Right lobe of liver (tissue), 6 donors: ENCODE results near the gene LPCAT2. TPM values are rescaled to one million over a fixed set of nuclear protein-coding genes. Genes with fewer than 3 reads are reported as not detected.

Experiments
- ATAC-seq, 4 donors: fragments of 200-7000 bp; cut with Tn5 transposase; one replicate each; pipeline ENCODE4 v1.9.1; 2020; ENCODE audit warnings: mild to moderate bottlenecking in 4 of 4, moderate library complexity in 4 of 4
- DNase-seq, 3 donors: peaks; one replicate each; pipeline ENCODE4 v3.0.0-alpha.2; 2020
- H3K27ac ChIP-seq, 3 donors: fragments of 200-600 bp; one replicate each; pipeline ENCODE4 v1.8.0; 2022
- H3K27me3 ChIP-seq, 2 donors: fragments of 200-600 bp; one replicate each; pipeline ENCODE4 v1.8.0; 2022
- H3K36me3 ChIP-seq, 4 donors: fragments of 200-600 bp; sonication (generic) in 1 of 4; one replicate each; pipeline versions ENCODE4 v1.5.1 to v1.8.0; 2017 to 2022; ENCODE audit warnings: control low read depth in 1 of 4
- H3K4me1 ChIP-seq, 4 donors: fragments of 200-600 bp; sonication (generic) in 1 of 4; one replicate each; pipeline versions ENCODE4 v1.5.1 to v1.8.0; 2017 to 2022; ENCODE audit warnings: control low read depth in 1 of 4
- H3K4me3 ChIP-seq, 3 donors: fragments of 200-600 bp; one replicate each; pipeline ENCODE4 v1.8.0; 2022
- H3K9me3 ChIP-seq, 4 donors: fragments of 200-600 bp; sonication (generic) in 1 of 4; one replicate each; pipeline versions ENCODE4 v1.5.1 to v1.8.0; 2017 to 2022; ENCODE audit warnings: control low read depth in 1 of 4
- CTCF ChIP-seq, 4 donors: fragments of 200-600 bp in 3 of 4; fragments of 450-650 bp in 1 of 4; IDR thresholded peaks; one replicate each; pipeline versions ENCODE4 v1.5.1 to v1.8.0; 2016 to 2022; ENCODE audit warnings: antibody characterized with exemption in 4 of 4, mild to moderate bottlenecking in 2 of 4
- POLR2A ChIP-seq: fragments of 450-650 bp; IDR thresholded peaks from one replicate; pipeline ENCODE4 v1.6.1; 2017; ENCODE audit warnings: antibody characterized with exemption, mild to moderate bottlenecking
- WGBS: methylation state at CpG from one replicate; pipeline ENCODE4 v1.1.6; 2018; ENCODE audit warnings: low coverage, low lambda C conversion rate; ENCODE audit not compliant: insufficient coverage; ENCODE audit errors: missing lambda C conversion rate; 5-methylcytosine and 5-hydroxymethylcytosine counted together
- intact Hi-C, 2 donors: fragments of 100-400 bp; cut with DNase I; formaldehyde crosslinking; loops; one replicate each; pipeline versions ENCODE4 v1.11.2 to v1.14.1; 2022
- total RNA-seq, 6 experiments: library from RNA; depleted of rRNA in 2 of 6; stranded (reverse); fragments of >200 nt in 2 of 6; fragmentation: NEBNext Ultra II Directional in 3 of 6; extraction: Animal tissue kit (Norgen Biotek cat#: 25700) in 3 of 6; gene quantifications; one replicate each; pipeline versions ENCODE4 v1.1.0 to v1.2.4, GENCODE V29; 2016 to 2023
- donor health status: DM: no; HTN: yes; CAD: no.
- donor health status: DM: no; HTN: no; CAD: no.
- donor health status: DM: no; HTN: no; CAD: no.
- donor health status: DM: no; HTN: yes; CAD: no.
- donor health status: DM: no; HTN: yes; CAD: no.

LPCAT2 gene
- total RNA-seq, 6 experiments from 2014 or later: 1.8 to 5.1 (median 2.7) TPM

DNA sequence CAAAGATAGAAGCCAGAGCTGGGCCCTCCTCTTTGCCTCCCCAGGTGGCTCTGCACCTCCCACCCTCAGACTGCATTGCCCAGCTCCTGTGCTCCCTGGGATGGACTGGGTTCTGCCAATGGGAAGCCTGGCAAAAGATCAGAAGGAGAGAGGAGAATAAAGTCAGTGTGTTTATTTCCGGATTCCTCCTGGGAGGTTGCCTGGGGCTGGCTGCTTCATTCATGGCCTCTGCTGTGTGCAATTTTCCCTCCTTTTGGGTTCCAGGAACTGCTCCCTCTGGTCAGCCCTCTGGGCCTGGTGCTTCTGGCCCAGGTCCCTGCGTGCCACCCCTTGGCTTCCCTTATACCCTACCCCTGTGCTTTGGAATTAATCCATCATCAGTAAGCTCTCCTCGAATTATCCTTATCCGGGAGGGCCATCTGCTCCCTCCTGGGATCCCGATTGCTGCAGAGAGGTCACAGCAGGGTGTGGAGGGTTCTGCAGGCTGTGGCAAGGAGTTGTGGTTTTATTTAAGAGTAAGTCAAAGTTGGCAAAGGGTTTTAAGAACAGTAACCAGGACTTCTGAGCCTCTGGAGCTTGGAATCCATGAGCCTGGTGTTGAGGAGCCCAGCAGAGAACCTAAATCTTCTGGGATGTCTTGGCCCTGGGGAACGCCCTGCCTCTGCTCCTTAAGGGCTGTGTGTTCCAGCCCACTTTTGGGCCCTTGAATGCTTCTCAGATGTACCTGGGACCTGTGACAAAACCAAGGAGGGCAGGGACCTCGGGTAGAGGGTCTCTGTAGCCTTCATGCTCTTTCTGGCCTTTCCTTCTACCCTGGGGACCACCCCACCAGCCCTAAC, 38.1 kb upstream of the LPCAT2 start:
- ATAC-seq (no peak), DNase-seq (no peak)
- no peaks in the 10 kb centered on the region for H3K36me3 ChIP-seq
- H3K27me3 ChIP-seq: no peaks in the 10 kb centered on the region
- no peak overlapping the region for H3K4me3 ChIP-seq
- no peak overlapping the region for H3K27ac ChIP-seq
- TF ChIP-seq CTCF (IDR thresholded peaks at IDR 0.05): no peak
- TF ChIP-seq POLR2A: no peak
- no peaks in the 10 kb centered on the region for H3K9me3 ChIP-seq
- H3K4me1 ChIP-seq: no peaks in the 10 kb centered on the region
- 58% methylated on average over 2 of the region's 7 CpGs for WGBS
- intact Hi-C loops: no loop called here

- 45% methylated on average over 4 of the region's 4 CpGs for WGBS
- Histone ChIP-seq H3K4me3 (no peak overlapping the region), H3K4me1 (no peaks in the 10 kb centered on the region), H3K27me3 (no peaks in the 10 kb centered on the region), H3K36me3 (no peaks in the 10 kb centered on the region), H3K9me3 (no peaks in the 10 kb centered on the region), H3K27ac (no peak overlapping the region)
- intact Hi-C loops: no loop called here
- DNase-seq (no peak), ATAC-seq (no peak)
- TF ChIP-seq CTCF (IDR thresholded peaks at IDR 0.05): no peak
- no peak for TF ChIP-seq POLR2A
Observed at GRCh38 chr16:55471448-55472097, 37.3 kb upstream of the LPCAT2 start.

GRCh38 chr16:55473587-55473986, 35.3 kb upstream of the LPCAT2 start:
- no peak for ATAC-seq
- Histone ChIP-seq H3K36me3 (no peaks in the 10 kb centered on the region), H3K4me3 (no peak overlapping the region), H3K9me3 (no peaks in the 10 kb centered on the region), H3K27me3 (no peaks in the 10 kb centered on the region), H3K4me1 (no peaks in the 10 kb centered on the region), H3K27ac (no peak overlapping the region)
- WGBS: 100% methylated on average over 2 of the region's 2 CpGs
- no peak for DNase-seq
- TF ChIP-seq CTCF (IDR thresholded peaks at IDR 0.05) (no peak), POLR2A (no peak)
- intact Hi-C loops: no loop called here

GRCh38 chr16:55474821-55475220, 34.1 kb upstream of the LPCAT2 start:
- DNase-seq (no peak), ATAC-seq (no peak)
- Histone ChIP-seq H3K4me1 (peaks cover 0 to 6% (median 0%) of the 10 kb centered on the region in 4 donors), H3K36me3 (no peaks in the 10 kb centered on the region), H3K4me3 (no peak overlapping the region), H3K27ac (no peak overlapping the region), H3K9me3 (no peaks in the 10 kb centered on the region), H3K27me3 (no peaks in the 10 kb centered on the region)
- intact Hi-C loops: no loop called here
- WGBS: 77% methylated on average over 2 of the region's 3 CpGs
- no peak for TF ChIP-seq CTCF (IDR thresholded peaks at IDR 0.05)
- TF ChIP-seq POLR2A: no peak
